ENCODE measurements around the gene PDE4D. TPM values are rescaled to one million over a fixed set of nuclear protein-coding genes. Genes with fewer than 3 reads are reported as not detected.

Gene PDE4D
- total and polyA plus RNA-seq, 2 donors (not counting 1 experiment from before 2014, with no cell fraction given): 14.9 to 171 TPM

DNA sequence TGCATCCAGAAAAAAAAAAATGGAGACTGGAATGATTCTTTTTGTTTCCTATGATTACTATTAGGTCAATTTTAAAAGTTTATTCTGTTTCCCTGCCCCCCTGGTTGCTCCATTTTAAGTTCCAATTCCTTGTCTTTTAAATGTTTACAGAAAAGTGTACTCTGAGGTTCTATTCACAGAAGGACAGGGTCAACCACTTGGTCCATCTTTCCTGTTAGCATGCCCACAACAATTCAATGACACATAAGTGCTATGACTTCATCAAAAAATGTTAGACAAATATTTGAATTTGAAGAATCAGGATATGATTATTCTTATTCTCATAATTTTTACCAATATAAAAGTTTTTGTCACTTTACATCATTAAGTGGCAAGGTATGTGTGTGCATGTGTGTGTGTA, 123.7 kb downstream of the PDE4D start:
- H3K9me3 Mint-ChIP-seq (ENCODE audit: insufficient read depth): no peaks in the 10 kb centered on the region
- H3K4me1 Mint-ChIP-seq: peaks cover 29% of the 10 kb centered on the region
- no peak overlapping the region for H3K27ac Mint-ChIP-seq
- POLR2A ChIA-PET: interaction anchor here (1.7 kb wide), 1 partner anchor 19 kb away, joined by 4 read pairs; no protein-coding TSS in a partner anchor
- H3K4me3 Mint-ChIP-seq: no peak overlapping the region
- DNase-seq (no peak), ATAC-seq (ENCODE audit: low read depth) (no peak)
- Histone ChIP-seq H4K20me1 (ENCODE audit: control insufficient read depth, insufficient read depth, low read length, poor library complexity, severe bottlenecking) (no peaks in the 10 kb centered on the region), H3K27ac (ENCODE audit: low read length in 2 of 2) (no peak overlapping the region), H2AFZ (ENCODE audit: insufficient read depth, low read depth, low read length, poor library complexity, severe bottlenecking) (no peak overlapping the region), H3K9ac (ENCODE audit: low read length) (no peak overlapping the region), H3K36me3 (replicated peaks in 1 of 2; ENCODE audit: control extremely low read depth in 1 of 2, control insufficient read depth in 1 of 2, extremely low read depth in 1 of 2, insufficient read depth in 2 of 2, low read length in 1 of 2) (no peaks in the 10 kb centered on the region), H3K79me2 (ENCODE audit: control insufficient read depth, insufficient read depth, low read length) (peaks cover 16% of the 10 kb centered on the region), H3K4me3 (ENCODE audit: control extremely low read depth in 1 of 5, extremely low read depth in 1 of 5, insufficient read depth in 1 of 5, low read depth in 2 of 5, low read length in 4 of 5) (no peak overlapping the region), H3K4me1 (ENCODE audit: control insufficient read depth in 2 of 2, insufficient read depth in 2 of 2, low read length in 2 of 2) (peaks cover 15 to 24% of the 10 kb centered on the region in 2 donors), H3K4me2 (replicated peaks; ENCODE audit: low read depth, low read length, poor library complexity, severe bottlenecking) (no peak overlapping the region), H3K9me3 (ENCODE audit: control extremely low read depth in 1 of 3, control insufficient read depth in 2 of 3, insufficient read depth in 1 of 3, low read length in 2 of 3) (peaks cover 0 to 3% (median 0%) of the 10 kb centered on the region in 3 donors), H3K27me3 (replicated peaks in 1 of 4; ENCODE audit: control extremely low read depth in 1 of 4, control insufficient read depth in 3 of 4, insufficient read depth in 4 of 4, low read length in 3 of 4) (peaks cover 0 to 10% (median 5%) of the 10 kb centered on the region in 4 experiments)
- H3K27me3 Mint-ChIP-seq: peaks cover 11% of the 10 kb centered on the region
- TF ChIP-seq, protein P1, sequence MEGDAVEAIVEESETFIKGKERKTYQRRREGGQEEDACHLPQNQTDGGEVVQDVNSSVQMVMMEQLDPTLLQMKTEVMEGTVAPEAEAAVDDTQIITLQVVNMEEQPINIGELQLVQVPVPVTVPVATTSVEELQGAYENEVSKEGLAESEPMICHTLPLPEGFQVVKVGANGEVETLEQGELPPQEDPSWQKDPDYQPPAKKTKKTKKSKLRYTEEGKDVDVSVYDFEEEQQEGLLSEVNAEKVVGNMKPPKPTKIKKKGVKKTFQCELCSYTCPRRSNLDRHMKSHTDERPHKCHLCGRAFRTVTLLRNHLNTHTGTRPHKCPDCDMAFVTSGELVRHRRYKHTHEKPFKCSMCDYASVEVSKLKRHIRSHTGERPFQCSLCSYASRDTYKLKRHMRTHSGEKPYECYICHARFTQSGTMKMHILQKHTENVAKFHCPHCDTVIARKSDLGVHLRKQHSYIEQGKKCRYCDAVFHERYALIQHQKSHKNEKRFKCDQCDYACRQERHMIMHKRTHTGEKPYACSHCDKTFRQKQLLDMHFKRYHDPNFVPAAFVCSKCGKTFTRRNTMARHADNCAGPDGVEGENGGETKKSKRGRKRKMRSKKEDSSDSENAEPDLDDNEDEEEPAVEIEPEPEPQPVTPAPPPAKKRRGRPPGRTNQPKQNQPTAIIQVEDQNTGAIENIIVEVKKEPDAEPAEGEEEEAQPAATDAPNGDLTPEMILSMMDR (IDR thresholded peaks at IDR 0.05): no peak
- no peak for TF ChIP-seq EZH2 (IDR thresholded peaks at IDR 0.05; ENCODE audit: borderline replicate concordance, insufficient read depth, low read depth, low read length, poor library complexity, severe bottlenecking)
- CTCF ChIA-PET: interaction anchor here (0.5 kb wide), 1 partner anchor 19 kb away, joined by 3 read pairs; no protein-coding TSS in a partner anchor
- intact Hi-C loops (cut with micrococcal nuclease): loop anchor here (2.0 kb wide), 1 partner anchor 21 kb away; no protein-coding TSS in a partner anchor

DNA sequence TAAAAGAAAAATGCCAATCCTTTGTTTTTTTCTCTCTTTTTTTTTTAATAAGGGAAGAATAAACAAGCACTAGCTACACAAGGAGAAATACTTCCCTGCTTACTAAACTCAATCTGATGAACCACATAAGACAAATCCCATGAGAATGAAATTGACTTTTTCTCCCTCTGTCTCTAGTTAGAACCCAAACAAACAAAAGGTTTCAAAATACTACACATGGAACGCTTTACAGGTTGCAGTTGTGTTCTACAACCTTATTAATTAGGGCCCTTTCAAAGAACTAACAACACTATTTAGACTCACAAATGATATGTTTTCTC, 124.5 kb downstream of the PDE4D start:
- Histone ChIP-seq H3K4me2 (replicated peaks; ENCODE audit: low read depth, low read length, poor library complexity, severe bottlenecking) (peak overlapping the region; percentile 74), H3K27ac (ENCODE audit: low read length in 2 of 2) (no peak overlapping the region), H4K20me1 (ENCODE audit: control insufficient read depth, insufficient read depth, low read length, poor library complexity, severe bottlenecking) (no peaks in the 10 kb centered on the region), H3K4me1 (ENCODE audit: control insufficient read depth in 2 of 2, insufficient read depth in 2 of 2, low read length in 2 of 2) (peaks cover 22 to 32% of the 10 kb centered on the region in 2 donors), H3K4me3 (ENCODE audit: control extremely low read depth in 1 of 5, extremely low read depth in 1 of 5, insufficient read depth in 1 of 5, low read depth in 2 of 5, low read length in 4 of 5) (peak overlapping the region; percentile 55 to 77 (median 70)), H3K27me3 (replicated peaks in 1 of 4; ENCODE audit: control extremely low read depth in 1 of 4, control insufficient read depth in 3 of 4, insufficient read depth in 4 of 4, low read length in 3 of 4) (peaks cover 0 to 10% (median 5%) of the 10 kb centered on the region in 4 experiments), H3K79me2 (ENCODE audit: control insufficient read depth, insufficient read depth, low read length) (peaks cover 16% of the 10 kb centered on the region), H2AFZ (ENCODE audit: insufficient read depth, low read depth, low read length, poor library complexity, severe bottlenecking) (peak overlapping the region; percentile 64), H3K36me3 (replicated peaks in 1 of 2; ENCODE audit: control extremely low read depth in 1 of 2, control insufficient read depth in 1 of 2, extremely low read depth in 1 of 2, insufficient read depth in 2 of 2, low read length in 1 of 2) (no peaks in the 10 kb centered on the region), H3K9ac (ENCODE audit: low read length) (peak overlapping the region; percentile 75), H3K9me3 (ENCODE audit: control extremely low read depth in 1 of 3, control insufficient read depth in 2 of 3, insufficient read depth in 1 of 3, low read length in 2 of 3) (peaks cover 0 to 3% (median 0%) of the 10 kb centered on the region in 3 donors)
- H3K27me3 Mint-ChIP-seq: peaks cover 11% of the 10 kb centered on the region
- H3K4me3 Mint-ChIP-seq: peak overlapping the region; percentile 90
- no peaks in the 10 kb centered on the region for H3K9me3 Mint-ChIP-seq (ENCODE audit: insufficient read depth)
- peaks cover 37% of the 10 kb centered on the region for H3K4me1 Mint-ChIP-seq
- ChIA-PET CTCF (interaction anchor here (1.0 to 2.4 kb wide), 4 partner anchors 15 to 42 kb away, joined by 3 to 9 read pairs (median 3); no protein-coding TSS in a partner anchor), POLR2A (interaction anchor here (1.0 to 1.7 kb wide), 2 partner anchors 12 to 20 kb away, joined by 3 to 4 read pairs; no protein-coding TSS in a partner anchor)
- ATAC-seq (ENCODE audit: low read depth): no peak
- no peak for DNase-seq
- no peak overlapping the region for H3K27ac Mint-ChIP-seq
- intact Hi-C loops (cut with micrococcal nuclease): loop anchor here (2.0 kb wide), 1 partner anchor 22 kb away; no protein-coding TSS in a partner anchor
- WGBS (ENCODE audit: insufficient coverage): no CpG with 5 or more reads among the region's 1 CpG
- TF ChIP-seq EZH2 (IDR thresholded peaks at IDR 0.05; ENCODE audit: borderline replicate concordance, insufficient read depth, low read depth, low read length, poor library complexity, severe bottlenecking): no peak
- TF ChIP-seq, protein P1 (IDR thresholded peaks at IDR 0.05): no peak
